Aorta (tissue), 5 donors: ENCODE measurements around the gene UPK1B. TPM values are rescaled to one million over a fixed set of nuclear protein-coding genes. Genes with fewer than 3 reads are reported as not detected.

Experiments
- ATAC-seq: fragments of 200-7000 bp; cut with Tn5 transposase; one replicate; pipeline ENCODE4 v1.9.1; 2022; ENCODE audit warnings: moderate library complexity; ENCODE audit not compliant: low FRiP score
- DNase-seq, 2 donors: peaks; one replicate each; pipeline ENCODE4 v3.0.0-alpha.2; 2020
- H3K27ac ChIP-seq, 2 donors: one replicate each; pipeline ENCODE4 v1.5.1; 2013; ENCODE audit warnings: low read length in 2 of 2, mild to moderate bottlenecking in 2 of 2, moderate library complexity in 2 of 2, control low read depth in 1 of 2, inconsistent platforms in 1 of 2, low read depth in 1 of 2
- H3K27me3 ChIP-seq, 2 donors: one replicate each; pipeline ENCODE4 v1.6.1; 2013; ENCODE audit warnings: control low read depth in 1 of 2, low read length in 1 of 2, mild to moderate bottlenecking in 1 of 2, moderate library complexity in 1 of 2; ENCODE audit not compliant: insufficient read depth in 2 of 2, control insufficient read depth in 1 of 2
- H3K36me3 ChIP-seq, 2 donors: one replicate each; pipeline ENCODE4 v1.6.1; 2013; ENCODE audit warnings: control low read depth in 1 of 2, low read length in 1 of 2, mild to moderate bottlenecking in 1 of 2; ENCODE audit not compliant: insufficient read depth in 2 of 2, control insufficient read depth in 1 of 2
- H3K4me1 ChIP-seq, 2 donors: one replicate each; pipeline ENCODE4 v1.6.1; 2013; ENCODE audit warnings: low read length in 2 of 2, control low read depth in 1 of 2, mild to moderate bottlenecking in 1 of 2, moderate library complexity in 1 of 2; ENCODE audit not compliant: insufficient read depth in 2 of 2, control insufficient read depth in 1 of 2
- H3K4me3 ChIP-seq, 2 donors: one replicate each; pipeline ENCODE4 v1.5.1; 2013; ENCODE audit warnings: low read length in 2 of 2, control low read depth in 1 of 2, mild to moderate bottlenecking in 1 of 2
- H3K9me3 ChIP-seq: one replicate; pipeline ENCODE4 v1.6.1; 2013; ENCODE audit warnings: mild to moderate bottlenecking, low read length; ENCODE audit not compliant: control insufficient read depth
- WGBS, 2 donors: extraction: QIAGEN DNeasy Blood & Tissue Kit; methylation state at CpG; one replicate each; pipeline ENCODE4 v1.1.7; 2013; 5-methylcytosine and 5-hydroxymethylcytosine counted together
- intact Hi-C, 2 donors: fragments of 100-400 bp; cut with DNase I; formaldehyde crosslinking; loops; one replicate each; pipeline versions ENCODE4 v1.14.2 to v1.15.0; 2022
- polyA plus RNA-seq, 2 donors: library from polyadenylated mRNA; stranded (reverse); fragments of 200-250 nt; gene quantifications; one replicate each; pipeline ENCODE4 v1.2.3, GENCODE V29; 2013
- total RNA-seq, 2 donors: library from RNA; stranded (reverse); fragmentation: NEBNext Ultra II Directional; extraction: Animal tissue kit (Norgen Biotek cat#: 25700); gene quantifications; one replicate each; pipeline ENCODE4 v1.2.1, GENCODE V29; 2021
- donor health status: healthy with polysubstance abuse.
- donor health status: Bipolar disorder and iron deficiency.
- donor health status: DM: no; HTN: no; CAD: no.
- donor health status: DM: no; HTN: no; CAD: no.
- donor health status: DM: yes; HTN: yes; CAD: no.

The UPK1B gene
- total and polyA plus RNA-seq, 4 donors: 0.23 to 0.50 TPM; not detected in 2

DNA sequence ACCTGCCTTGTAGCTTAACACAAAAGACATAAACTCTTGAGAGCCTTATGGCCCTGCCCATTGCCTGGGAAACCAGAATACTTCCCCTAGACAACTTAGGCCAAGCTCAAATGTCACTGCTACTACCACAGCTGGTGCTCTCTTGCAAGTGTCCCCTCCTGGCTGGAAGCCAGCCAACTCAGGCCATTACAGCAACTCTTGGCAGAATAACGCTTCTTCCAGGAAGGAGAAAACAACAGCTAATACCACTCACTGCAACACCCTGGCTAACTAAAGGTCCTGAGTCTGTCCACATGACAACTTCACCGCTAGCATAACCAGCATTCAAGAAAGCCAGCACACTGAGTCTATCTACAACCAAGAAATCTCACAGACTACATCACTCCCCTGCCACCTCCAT, 72.4 kb downstream of the UPK1B start:
- Histone ChIP-seq H3K36me3 (no peaks in the 10 kb centered on the region), H3K4me3 (no peak overlapping the region), H3K9me3 (no peaks in the 10 kb centered on the region), H3K4me1 (no peaks in the 10 kb centered on the region), H3K27me3 (no peaks in the 10 kb centered on the region), H3K27ac (no peak overlapping the region)
- ATAC-seq (no peak), DNase-seq (peak in 1 of 2 donors; percentile 67)
- intact Hi-C loops: no loop called here
- WGBS, 2 donors: 74 to 79% methylated on average over 2 of the region's 2 CpGs

Other genes with a start within 250 kb of the UPK1B start
- under 1 TPM; 0.42 to 0.75 TPM for gene IGSF11, start 138.8 kb upstream of the UPK1B start, total RNA-seq
- under 1 TPM in 1 of 2 donors, not detected in 1; 0.05 TPM for gene IGSF11, start 138.8 kb upstream of the UPK1B start, polyA plus RNA-seq
- not detected for gene TEX55, start 27.4 kb upstream of the UPK1B start, total RNA-seq
- gene TEX55, start 27.4 kb upstream of the UPK1B start, polyA plus RNA-seq: not detected
- gene B4GALT4, start 67.3 kb downstream of the UPK1B start, total RNA-seq: 10 to 100 TPM; 21.9 to 22.8 TPM
- gene B4GALT4, start 67.3 kb downstream of the UPK1B start, polyA plus RNA-seq: 10 to 100 TPM; 16.3 to 23.5 TPM
- 10 to 100 TPM; 29.1 to 65.0 TPM for gene ARHGAP31, start 120.8 kb downstream of the UPK1B start, total RNA-seq
- gene ARHGAP31, start 120.8 kb downstream of the UPK1B start, polyA plus RNA-seq: 1 to 10 TPM; 1.5 to 2.4 TPM